Ammon's horn (tissue), 1 donor: ENCODE results near the gene PXMP2.
"Not testable (repeated sequence)": the region's sequence is repeated elsewhere in the genome, so short reads cannot be mapped to it uniquely, and the experiment has no call there.

Source experiments
- DNase-seq: peaks from one replicate; pipeline ENCODE4 v3.0.0-alpha.2; 2016; ENCODE audit warnings: low spot score

PXMP2 gene

DNA sequence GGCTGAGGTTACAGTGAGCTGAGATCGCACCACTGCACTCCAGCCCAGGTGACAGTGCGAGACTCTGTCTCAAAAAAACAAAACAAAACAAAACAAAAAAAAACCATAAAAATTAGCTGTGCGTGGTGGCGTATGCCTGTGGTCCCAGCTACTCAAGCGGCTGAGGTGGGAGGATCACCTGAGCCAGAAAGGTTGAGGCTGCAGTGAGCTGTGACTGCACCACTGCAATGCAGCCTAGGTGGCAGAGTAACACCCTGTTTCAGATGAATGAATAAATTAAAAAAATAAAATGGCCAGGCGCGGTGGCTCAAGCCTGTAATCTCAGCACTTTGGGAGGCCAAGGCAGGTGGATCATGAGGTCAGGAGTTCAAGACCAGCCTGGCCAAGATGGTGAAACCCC, 66.3 kb downstream of the PXMP2 start:
- DNase-seq: not testable (repeated sequence)

DNA sequence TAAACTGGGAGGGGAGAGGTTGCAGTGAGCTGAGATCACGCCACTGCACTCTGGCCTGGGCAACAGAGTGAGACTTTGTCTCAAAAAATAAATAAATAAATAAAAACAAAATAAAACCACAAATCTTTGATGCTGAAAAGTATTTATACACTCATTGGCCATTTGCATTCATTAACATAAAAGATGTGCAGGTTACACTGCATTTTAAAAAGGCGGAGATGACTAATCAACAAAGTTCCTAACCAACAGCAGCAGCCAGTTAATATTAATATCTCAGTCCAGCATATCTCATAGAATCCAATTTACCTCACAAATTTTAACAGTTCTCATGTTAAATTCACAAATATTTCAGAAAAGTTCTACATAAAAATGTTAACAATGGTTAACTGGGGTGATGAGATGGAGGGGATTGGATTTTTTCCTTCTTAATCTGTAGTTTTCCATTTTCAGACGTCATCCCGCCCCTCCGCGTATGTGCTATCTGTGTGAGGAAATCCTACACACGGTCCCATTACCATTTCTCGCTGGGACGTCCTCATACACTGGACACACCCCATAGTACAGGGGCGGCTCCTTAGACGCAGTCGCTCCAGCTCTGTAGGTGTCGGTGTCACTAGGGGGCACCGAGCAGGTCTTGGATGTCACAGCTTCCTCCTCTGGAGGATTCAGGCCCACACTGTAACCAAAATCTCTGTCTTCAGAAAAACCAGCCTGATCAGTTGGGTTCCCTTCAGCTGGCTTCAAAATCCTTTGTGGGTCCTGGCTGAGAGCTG, 67.0 kb downstream of the PXMP2 start:
- DNase-seq: no peak
